NCI-H146 treated with DMSO at 0.1 percent for 48 hours (cell line): ENCODE results near the gene LRRC37A3.
"Not testable (repeated sequence)": the region's sequence is repeated elsewhere in the genome, so short reads cannot be mapped to it uniquely, and the experiment has no call there.

Source experiments
- DNase-seq: peaks from one replicate; lab custom pipeline; 2025; ENCODE audit not compliant: unreplicated experiment; lab: John Stamatoyannopoulos, UW

Gene LRRC37A3

GRCh38 chr17:64927444-64927843, 8.2 kb upstream of the LRRC37A3 start:
- peak; percentile 14 for DNase-seq

- DNase-seq, result not testable (repeated sequence)
Measured at GRCh38 chr17:64926430-64926829, 7.2 kb upstream of the LRRC37A3 start.

GRCh38 chr17:64925244-64925643, 6.0 kb upstream of the LRRC37A3 start:
- DNase-seq, result not testable (repeated sequence)

GRCh38 chr17:64923051-64923568, 3.8 kb upstream of the LRRC37A3 start:
- DNase-seq, result not testable (repeated sequence)

GRCh38 chr17:64920419-64921172, 1.3 kb upstream of the LRRC37A3 start:
- no peak for DNase-seq

- DNase-seq, result no peak
Measured at GRCh38 chr17:64920026-64920418, 744 bp upstream of the LRRC37A3 start.

GRCh38 chr17:64918842-64919288, 413 bp downstream of the LRRC37A3 start:
- DNase-seq, result peak; percentile 3

GRCh38 chr17:64917540-64917939, 1.7 kb downstream of the LRRC37A3 start:
- not testable (repeated sequence) for DNase-seq

- DNase-seq, result not testable (repeated sequence)
Measured at GRCh38 chr17:64915244-64915643, 4.0 kb downstream of the LRRC37A3 start.

- DNase-seq, result not testable (repeated sequence)
Measured at GRCh38 chr17:64910191-64910514, 9.1 kb downstream of the LRRC37A3 start.

- not testable (repeated sequence) for DNase-seq
Measured at GRCh38 chr17:64909511-64910190, 9.6 kb downstream of the LRRC37A3 start.

- DNase-seq, result not testable (repeated sequence)
Measured at GRCh38 chr17:64904069-64904468, 15.2 kb downstream of the LRRC37A3 start.

GRCh38 chr17:64897136-64897535, 22.1 kb downstream of the LRRC37A3 start:
- not testable (repeated sequence) for DNase-seq

GRCh38 chr17:64874210-64874609, 45.1 kb downstream of the LRRC37A3 start:
- not testable (repeated sequence) for DNase-seq

- DNase-seq, result not testable (repeated sequence)
Measured at GRCh38 chr17:64847504-64848466, 71.5 kb downstream of the LRRC37A3 start.

- DNase-seq, result not testable (repeated sequence)
Measured at GRCh38 chr17:64846892-64847291, 72.4 kb downstream of the LRRC37A3 start.

GRCh38 chr17:64843918-64844317, 75.4 kb downstream of the LRRC37A3 start:
- DNase-seq, result not testable (repeated sequence)

GRCh38 chr17:64842900-64843299, 76.4 kb downstream of the LRRC37A3 start:
- DNase-seq, result not testable (repeated sequence)

- DNase-seq, result not testable (repeated sequence)
Measured at GRCh38 chr17:64840960-64841359, 78.3 kb downstream of the LRRC37A3 start.

- not testable (repeated sequence) for DNase-seq
Measured at GRCh38 chr17:64838513-64838912, 80.8 kb downstream of the LRRC37A3 start.
